Urinary bladder (tissue), 4 donors: ENCODE results near the gene RPS6KA2. TPM values are rescaled to one million over a fixed set of nuclear protein-coding genes. Genes with fewer than 3 reads are reported as not detected.

Experiments used
- DNase-seq: peaks from one replicate; pipeline ENCODE4 v3.0.0-alpha.2; 2015; ENCODE audit errors: extremely low spot score
- H3K27ac ChIP-seq: one replicate; pipeline ENCODE4 v1.5.1; 2013; ENCODE audit warnings: low read depth, mild to moderate bottlenecking, moderate library complexity
- H3K36me3 ChIP-seq: one replicate; pipeline ENCODE4 v1.6.1; 2013; ENCODE audit warnings: mild to moderate bottlenecking, moderate library complexity; ENCODE audit not compliant: insufficient read depth
- H3K4me1 ChIP-seq: one replicate; pipeline ENCODE4 v1.6.1; 2013; ENCODE audit warnings: mild to moderate bottlenecking, moderate library complexity; ENCODE audit not compliant: insufficient read depth
- H3K4me3 ChIP-seq: one replicate; pipeline ENCODE4 v1.5.1; 2013; ENCODE audit warnings: low read depth, low read length
- WGBS: extraction: QIAGEN DNeasy Blood & Tissue Kit; methylation state at CpG from one replicate; pipeline ENCODE4 v1.1.7; 2013; 5-methylcytosine and 5-hydroxymethylcytosine counted together
- polyA plus RNA-seq: library from polyadenylated mRNA; stranded (reverse); fragments of 200-250 nt; gene quantifications from one replicate; pipeline ENCODE4 v1.2.3, GENCODE V29; 2013
- total RNA-seq: library from RNA; depleted of rRNA; stranded (reverse); fragments of >200 nt; gene quantifications from one replicate; pipeline ENCODE4 v1.2.3, GENCODE V29; 2014
- donor health status: healthy with polysubstance abuse.
- donor health status: healthy.

RPS6KA2 gene
- total and polyA plus RNA-seq, 2 donors = 34.7 to 67.0 TPM

DNA sequence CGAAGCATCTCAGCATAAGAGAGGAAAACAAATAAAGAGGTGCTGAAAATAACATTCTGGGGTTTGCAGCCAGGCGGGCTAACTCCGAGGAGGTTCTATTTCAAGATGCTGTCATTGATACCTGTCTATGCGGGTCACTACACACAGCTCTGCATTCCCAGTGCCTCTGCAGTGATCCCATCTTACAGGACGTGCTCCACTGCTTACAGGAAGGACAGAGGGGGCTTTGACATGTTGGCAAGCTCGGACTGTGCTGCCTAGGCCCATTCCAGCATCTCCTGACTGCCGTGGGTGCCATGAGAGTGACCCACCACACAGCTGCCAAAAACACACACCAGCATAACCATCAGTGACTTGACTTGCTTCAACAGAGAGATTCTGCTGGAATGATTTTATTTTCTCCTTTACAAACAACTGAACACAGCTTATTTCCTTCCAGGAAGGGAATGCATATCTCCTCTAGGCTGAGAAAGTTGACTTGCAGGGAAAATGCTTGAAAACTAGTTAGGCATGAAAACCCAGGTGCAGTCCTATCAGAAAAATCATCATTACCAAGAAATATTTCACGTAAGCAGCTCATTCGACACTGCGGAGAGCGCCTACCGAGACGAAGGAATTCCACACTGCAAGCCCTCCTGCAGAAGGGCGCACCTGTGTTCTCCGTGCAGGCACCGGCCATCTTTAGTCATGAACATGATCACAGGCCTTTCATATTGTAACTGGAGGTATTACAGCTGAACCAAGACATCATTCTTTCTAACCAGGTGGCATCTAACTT lies 103.1 kb downstream of the RPS6KA2 start:
- WGBS = 87% methylated on average over 16 of the region's 16 CpGs

GRCh38 chr6:166520905-166521834 lies 105.9 kb downstream of the RPS6KA2 start:
- no peak overlapping the region for H3K4me3 ChIP-seq
- 94% methylated on average over 10 of the region's 10 CpGs for WGBS

More for the DNA sequence above, 103.1 kb downstream of the RPS6KA2 start:
- Histone ChIP-seq H3K36me3 (no peaks in the 10 kb centered on the region), H3K27ac (no peak overlapping the region), H3K4me3 (no peak overlapping the region), H3K4me1 (no peaks in the 10 kb centered on the region)
- DNase-seq = no peak

GRCh38 chr6:166516251-166516884 lies 110.7 kb downstream of the RPS6KA2 start:
- Histone ChIP-seq H3K4me3 (no peak overlapping the region), H3K4me1 (no peaks in the 10 kb centered on the region), H3K36me3 (no peaks in the 10 kb centered on the region), H3K27ac (no peak overlapping the region)
- DNase-seq = no peak
- 85% methylated on average over 7 of the region's 7 CpGs for WGBS

More at GRCh38 chr6:166520905-166521834, 105.9 kb downstream of the RPS6KA2 start:
- Histone ChIP-seq H3K4me1 (no peaks in the 10 kb centered on the region), H3K27ac (no peak overlapping the region), H3K36me3 (no peaks in the 10 kb centered on the region)
- DNase-seq = no peak

DNA sequence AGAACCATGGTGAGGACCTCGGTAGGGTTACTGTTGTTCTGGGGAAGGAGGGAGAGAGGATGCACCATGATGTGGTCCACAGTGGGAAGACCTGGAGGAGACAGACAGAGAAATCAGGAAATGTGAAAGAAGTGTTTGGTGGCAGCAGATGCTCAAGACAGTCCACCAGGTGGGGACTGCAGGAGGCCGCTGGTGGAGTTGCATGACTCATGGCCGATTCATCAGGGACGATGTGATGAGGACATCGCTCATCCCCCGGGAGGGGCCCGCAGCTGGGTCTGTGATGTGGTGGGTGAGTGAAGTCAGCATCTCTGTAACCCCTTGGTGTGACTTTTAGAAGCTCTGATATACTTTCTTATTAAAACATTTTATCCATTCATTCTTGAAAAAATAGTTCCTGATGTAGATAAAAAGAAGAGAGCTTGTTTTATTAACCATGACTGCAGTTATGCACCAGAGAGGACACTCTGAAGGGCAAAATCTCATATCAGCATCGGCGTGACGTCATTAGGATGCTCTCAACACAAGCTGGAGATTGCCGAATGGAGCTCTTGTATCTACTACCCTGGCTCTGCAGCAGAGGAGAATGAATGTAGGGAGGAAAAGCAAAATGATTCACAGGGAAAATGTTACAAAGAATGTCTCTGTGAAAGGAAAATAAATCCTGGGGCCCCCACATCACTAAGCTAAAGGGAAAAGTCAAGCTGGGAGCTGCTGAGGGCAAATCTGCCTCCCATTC lies 111.8 kb downstream of the RPS6KA2 start:
- Histone ChIP-seq H3K27ac (no peak overlapping the region), H3K4me3 (no peak overlapping the region), H3K4me1 (no peaks in the 10 kb centered on the region), H3K36me3 (no peaks in the 10 kb centered on the region)
- DNase-seq = no peak
- WGBS = 58% methylated on average over 11 of the region's 11 CpGs

- WGBS = 93% methylated on average over 3 of the region's 3 CpGs
- no peak for DNase-seq
- no peaks in the 10 kb centered on the region for H3K36me3 ChIP-seq
- H3K4me1 ChIP-seq = no peaks in the 10 kb centered on the region
- H3K27ac ChIP-seq = no peak overlapping the region
- H3K4me3 ChIP-seq = no peak overlapping the region
These were observed 112.9 kb downstream of the RPS6KA2 start for GRCh38 chr6:166514196-166514595.

- 93% methylated on average over 8 of the region's 8 CpGs for WGBS
- Histone ChIP-seq H3K36me3 (peaks cover 1% of the 10 kb centered on the region), H3K27ac (no peak overlapping the region), H3K4me3 (no peak overlapping the region), H3K4me1 (no peaks in the 10 kb centered on the region)
- no peak for DNase-seq
These were observed 114.5 kb downstream of the RPS6KA2 start for GRCh38 chr6:166512567-166512966.

- no peak for DNase-seq
- H3K4me1 ChIP-seq = no peaks in the 10 kb centered on the region
- peaks cover 1% of the 10 kb centered on the region for H3K36me3 ChIP-seq
- H3K27ac ChIP-seq = no peak overlapping the region
- no peak overlapping the region for H3K4me3 ChIP-seq
- WGBS = 93% methylated on average over 2 of the region's 2 CpGs
These were observed 115.7 kb downstream of the RPS6KA2 start for GRCh38 chr6:166511316-166511715.

GRCh38 chr6:166509193-166509592 lies 117.9 kb downstream of the RPS6KA2 start:
- H3K4me1 ChIP-seq = no peaks in the 10 kb centered on the region
- H3K4me3 ChIP-seq = no peak overlapping the region
- no peak for DNase-seq
- peaks cover 1% of the 10 kb centered on the region for H3K36me3 ChIP-seq
- 91% methylated on average over 8 of the region's 8 CpGs for WGBS
- H3K27ac ChIP-seq = no peak overlapping the region

GRCh38 chr6:166508726-166509125 lies 118.3 kb downstream of the RPS6KA2 start:
- no peak overlapping the region for H3K27ac ChIP-seq
- H3K36me3 ChIP-seq = peaks cover 1% of the 10 kb centered on the region
- no peaks in the 10 kb centered on the region for H3K4me1 ChIP-seq
- DNase-seq = no peak
- no peak overlapping the region for H3K4me3 ChIP-seq
- WGBS = 91% methylated on average over 11 of the region's 11 CpGs

GRCh38 chr6:166507809-166508564 lies 119.1 kb downstream of the RPS6KA2 start:
- H3K27ac ChIP-seq = no peak overlapping the region
- no peaks in the 10 kb centered on the region for H3K4me1 ChIP-seq
- WGBS = 87% methylated on average over 25 of the region's 25 CpGs
- no peak overlapping the region for H3K4me3 ChIP-seq
- DNase-seq = no peak
- H3K36me3 ChIP-seq = peaks cover 1% of the 10 kb centered on the region

- Histone ChIP-seq H3K27ac (no peak overlapping the region), H3K36me3 (peaks cover 1% of the 10 kb centered on the region), H3K4me1 (no peaks in the 10 kb centered on the region), H3K4me3 (no peak overlapping the region)
- DNase-seq = no peak
- 97% methylated on average over 2 of the region's 2 CpGs for WGBS
These were observed 119.7 kb downstream of the RPS6KA2 start for GRCh38 chr6:166507380-166507779.

- Histone ChIP-seq H3K4me3 (no peak overlapping the region), H3K27ac (no peak overlapping the region), H3K4me1 (no peaks in the 10 kb centered on the region), H3K36me3 (peaks cover 1% of the 10 kb centered on the region)
- no peak for DNase-seq
- 96% methylated on average over 28 of the region's 28 CpGs for WGBS
These were observed 121.7 kb downstream of the RPS6KA2 start for GRCh38 chr6:166505133-166505905.
